ENCODE data around the gene SFT2D1. TPM values are rescaled to one million over a fixed set of nuclear protein-coding genes. Genes with fewer than 3 reads are reported as not detected.
"Not testable (repeated sequence)": the region's sequence is repeated elsewhere in the genome, so short reads cannot be mapped to it uniquely, and the experiment has no call there.

The SFT2D1 gene
- total RNA-seq, 2 experiments from 2014 or later: 39.0 to 42.6 TPM

DNA sequence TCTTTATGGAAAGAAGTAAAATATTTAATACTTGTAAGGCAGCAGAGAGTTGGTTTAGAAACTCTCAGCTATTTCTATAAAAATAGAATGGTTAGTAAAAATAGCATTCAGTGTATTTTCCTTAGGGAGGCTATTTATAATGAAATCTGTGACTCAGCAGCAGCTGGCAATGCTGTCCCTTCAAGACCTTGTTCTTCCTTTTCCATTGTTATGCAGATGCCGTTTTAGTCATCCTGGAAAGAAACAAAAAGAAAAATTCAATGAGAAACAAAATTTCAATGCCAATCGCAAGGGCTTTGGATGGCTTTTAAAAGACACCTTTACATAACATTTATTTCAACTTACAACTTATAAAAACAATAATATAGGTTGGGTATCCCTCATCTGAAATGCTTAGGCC lies 22.9 kb upstream of the SFT2D1 start:
- CTCF ChIA-PET: interaction anchor here (0.8 kb wide), 1 partner anchor 16 kb away, joined by 4 read pairs; no protein-coding TSS in a partner anchor
- POLR2A ChIA-PET: no interaction called here
- TF ChIP-seq, protein P1, sequence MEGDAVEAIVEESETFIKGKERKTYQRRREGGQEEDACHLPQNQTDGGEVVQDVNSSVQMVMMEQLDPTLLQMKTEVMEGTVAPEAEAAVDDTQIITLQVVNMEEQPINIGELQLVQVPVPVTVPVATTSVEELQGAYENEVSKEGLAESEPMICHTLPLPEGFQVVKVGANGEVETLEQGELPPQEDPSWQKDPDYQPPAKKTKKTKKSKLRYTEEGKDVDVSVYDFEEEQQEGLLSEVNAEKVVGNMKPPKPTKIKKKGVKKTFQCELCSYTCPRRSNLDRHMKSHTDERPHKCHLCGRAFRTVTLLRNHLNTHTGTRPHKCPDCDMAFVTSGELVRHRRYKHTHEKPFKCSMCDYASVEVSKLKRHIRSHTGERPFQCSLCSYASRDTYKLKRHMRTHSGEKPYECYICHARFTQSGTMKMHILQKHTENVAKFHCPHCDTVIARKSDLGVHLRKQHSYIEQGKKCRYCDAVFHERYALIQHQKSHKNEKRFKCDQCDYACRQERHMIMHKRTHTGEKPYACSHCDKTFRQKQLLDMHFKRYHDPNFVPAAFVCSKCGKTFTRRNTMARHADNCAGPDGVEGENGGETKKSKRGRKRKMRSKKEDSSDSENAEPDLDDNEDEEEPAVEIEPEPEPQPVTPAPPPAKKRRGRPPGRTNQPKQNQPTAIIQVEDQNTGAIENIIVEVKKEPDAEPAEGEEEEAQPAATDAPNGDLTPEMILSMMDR (IDR thresholded peaks at IDR 0.05): no peak

DNA sequence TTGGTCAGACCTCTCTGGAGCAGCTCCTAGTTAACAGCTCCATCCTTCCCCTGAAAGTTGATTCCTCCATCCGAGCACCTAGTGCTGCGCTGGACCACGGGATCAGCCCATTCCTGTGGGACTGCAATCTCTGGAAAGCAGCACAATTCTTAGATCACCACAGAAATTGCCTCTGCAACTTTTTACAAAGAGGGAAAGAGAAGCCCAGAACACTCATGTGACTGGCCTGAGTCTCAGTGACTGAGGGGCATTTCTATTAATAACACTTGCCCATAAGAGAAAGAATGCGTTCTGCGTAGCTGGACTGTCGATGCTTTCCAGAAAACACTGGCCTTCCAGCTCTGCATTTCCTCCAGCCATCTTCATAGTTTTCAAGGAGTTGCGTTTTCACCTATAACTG lies 22.1 kb upstream of the SFT2D1 start:
- no peak for DNase-seq
- Mint-ChIP-seq H3K9me3 (no peaks in the 10 kb centered on the region), H3K4me1 (ENCODE audit: low read depth) (no peaks in the 10 kb centered on the region), H3K27me3 (peaks cover 2% of the 10 kb centered on the region), H3K36me3 (ENCODE audit: low read depth) (peaks cover 6% of the 10 kb centered on the region), H3K27ac (no peak overlapping the region), H3K4me3 (no peak overlapping the region)
- TF ChIP-seq, protein P1 (IDR thresholded peaks at IDR 0.05): no peak
- ChIA-PET CTCF (no interaction called here), POLR2A (no interaction called here)
- intact Hi-C loops (cut with micrococcal nuclease): no loop called here
- no peak for ATAC-seq

More for the DNA sequence above, 22.9 kb upstream of the SFT2D1 start:
- DNase-seq (no peak), ATAC-seq (no peak)
- Mint-ChIP-seq H3K27me3 (no peaks in the 10 kb centered on the region), H3K4me3 (no peak overlapping the region), H3K4me1 (ENCODE audit: low read depth) (no peaks in the 10 kb centered on the region), H3K9me3 (no peaks in the 10 kb centered on the region), H3K27ac (no peak overlapping the region), H3K36me3 (ENCODE audit: low read depth) (peaks cover 6% of the 10 kb centered on the region)
- intact Hi-C loops (cut with micrococcal nuclease): no loop called here

DNA sequence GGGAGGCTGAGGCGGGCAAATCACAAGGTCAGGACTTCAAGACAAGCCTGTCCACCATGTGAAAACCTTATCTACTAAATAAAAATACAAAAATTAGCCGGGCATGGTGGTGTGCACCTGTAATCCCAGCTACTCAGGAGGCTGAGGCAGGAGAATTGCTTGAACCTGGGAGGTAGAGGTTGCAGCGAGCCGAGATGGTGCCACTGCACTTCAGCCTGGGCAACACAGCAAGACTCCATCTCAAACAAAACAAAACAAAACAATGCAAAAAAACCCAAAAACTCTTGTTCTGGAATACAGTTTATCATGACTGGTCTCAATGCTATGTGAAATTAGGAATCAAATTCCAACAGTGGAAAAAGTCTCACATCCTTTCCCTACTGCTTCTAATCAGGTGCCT lies 20.1 kb upstream of the SFT2D1 start:
- DNase-seq; H3K36me3 Mint-ChIP-seq (ENCODE audit: low read depth); H3K27ac Mint-ChIP-seq; H3K9me3 Mint-ChIP-seq; POLR2A ChIA-PET; ATAC-seq; intact Hi-C loops (cut with micrococcal nuclease); H3K4me3 Mint-ChIP-seq; H3K4me1 Mint-ChIP-seq (ENCODE audit: low read depth): not testable (repeated sequence)
- H3K27me3 Mint-ChIP-seq: peaks cover 14% of the 10 kb centered on the region
- CTCF ChIA-PET: interaction anchor here (1.0 kb wide), 1 partner anchor 19 kb away, joined by 4 read pairs; no protein-coding TSS in a partner anchor

DNA sequence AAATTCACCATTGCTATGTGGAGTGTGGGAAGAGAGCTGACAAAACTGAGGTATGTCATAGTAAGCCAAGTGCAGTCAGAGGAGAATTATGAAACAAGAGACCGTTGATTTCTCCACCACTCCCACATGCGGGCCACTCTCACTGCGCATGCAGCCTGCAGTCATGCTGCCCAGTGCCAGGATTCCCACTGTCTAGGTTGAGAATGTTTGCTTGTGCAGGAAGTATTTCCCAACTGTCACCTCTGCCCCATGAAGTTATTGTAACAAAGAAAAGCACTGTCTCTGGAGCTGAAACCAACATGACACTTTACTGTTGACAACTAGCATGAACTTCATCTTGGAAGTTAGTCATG lies 18.7 kb upstream of the SFT2D1 start:
- peaks cover 6% of the 10 kb centered on the region for H3K36me3 Mint-ChIP-seq (ENCODE audit: low read depth)
- ATAC-seq (no peak), DNase-seq (no peak)
- H3K4me1 Mint-ChIP-seq (ENCODE audit: low read depth): no peaks in the 10 kb centered on the region
- peaks cover 14% of the 10 kb centered on the region for H3K27me3 Mint-ChIP-seq
- no peak overlapping the region for H3K27ac Mint-ChIP-seq
- TF ChIP-seq, protein P1 (IDR thresholded peaks at IDR 0.05): no peak
- no peaks in the 10 kb centered on the region for H3K9me3 Mint-ChIP-seq
- POLR2A ChIA-PET: no interaction called here
- intact Hi-C loops (cut with micrococcal nuclease): no loop called here
- no peak overlapping the region for H3K4me3 Mint-ChIP-seq
- CTCF ChIA-PET: interaction anchor here (1.6 kb wide), 1 partner anchor 48 kb away, joined by 3 read pairs; no protein-coding TSS in a partner anchor

DNA sequence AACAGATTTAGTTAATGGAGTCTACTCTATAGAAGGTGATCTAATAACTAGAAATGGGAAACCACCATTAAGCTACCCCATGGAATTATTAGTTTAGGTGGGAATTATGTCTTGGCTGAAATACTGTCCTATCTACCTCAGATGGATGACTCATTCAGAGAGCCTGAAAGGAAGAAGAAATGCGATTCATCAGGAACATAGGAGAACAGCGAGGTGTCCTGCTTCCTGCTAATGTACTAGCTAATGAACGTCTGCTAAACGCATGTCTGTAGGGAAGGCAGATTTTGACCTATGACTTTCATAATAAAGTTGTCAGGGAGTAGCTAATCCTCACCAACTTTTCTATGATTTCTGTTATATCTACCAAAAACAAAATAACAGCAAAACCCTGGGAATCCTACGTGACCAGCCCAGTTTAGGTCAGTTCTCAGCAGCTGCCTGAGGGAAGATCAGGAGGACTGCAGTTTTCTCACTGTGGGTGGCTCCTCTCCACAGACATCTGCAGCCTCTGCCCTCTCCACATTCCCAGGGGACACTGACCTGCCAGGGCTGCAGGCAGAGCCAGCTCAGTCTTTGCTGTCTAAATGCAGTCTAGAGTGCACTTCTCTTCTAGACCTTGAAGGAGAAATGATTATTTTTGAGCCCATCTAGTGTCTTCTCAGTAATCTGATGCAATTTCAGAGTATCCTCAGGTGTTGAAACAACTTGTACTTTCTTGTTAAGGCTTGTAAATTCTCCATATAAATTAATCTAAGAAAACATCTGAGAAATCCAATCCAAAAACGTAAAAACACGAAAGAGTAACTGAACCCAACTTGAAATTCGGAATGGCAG lies 18.1 kb upstream of the SFT2D1 start:
- intact Hi-C loops (cut with micrococcal nuclease): no loop called here
- Mint-ChIP-seq H3K9me3 (no peaks in the 10 kb centered on the region), H3K4me3 (no peak overlapping the region), H3K27me3 (peaks cover 14% of the 10 kb centered on the region), H3K36me3 (ENCODE audit: low read depth) (peaks cover 2% of the 10 kb centered on the region), H3K4me1 (ENCODE audit: low read depth) (no peaks in the 10 kb centered on the region), H3K27ac (no peak overlapping the region)
- ATAC-seq: no peak
- no peak for DNase-seq
- POLR2A ChIA-PET: interaction anchor here (0.9 kb wide), 1 partner anchor 18 kb away, joined by 4 read pairs; the partner anchor contains the start of gene SFT2D1
- TF ChIP-seq, protein P1 (IDR thresholded peaks at IDR 0.05): no peak
- CTCF ChIA-PET: interaction anchor here (0.9 to 1.6 kb wide), 2 partner anchors 21 to 47 kb away, joined by 3 to 4 read pairs; no protein-coding TSS in a partner anchor
